K562 (cell line): ENCODE results near the gene PITPNC1. TPM values are rescaled to one million over a fixed set of nuclear protein-coding genes. Genes with fewer than 3 reads are reported as not detected.

Source experiments
- ATAC-seq: fragments of 200-7000 bp; cut with Tn5 transposase; 3 replicates; pipeline ENCODE4 v1.9.1; 2020; ENCODE audit warnings: moderate library complexity
- BruUV-seq: library from RNA; stranded (reverse); fragments of 400-500 nt; replicated peaks from 2 replicates; lab custom pipeline; 2021; lab: Mats Ljungman, UMichigan
- CTCF ChIA-PET: fragments of 300-600 bp; formaldehyde crosslinking; extraction: SDS; loops from one replicate; lab custom pipeline; 2021; ENCODE audit warnings: low intra/inter-chr PET ratio; lab: Yijun Ruan, JAX
- POLR2A ChIA-PET: fragments of 300-600, 350-650 bp; sonication (Branson Sonifier 250); formaldehyde crosslinking; extraction: SDS; loops from one replicate; lab custom pipeline; 2021; ENCODE audit warnings: antibody characterized with exemption, inconsistent platforms; lab: Yijun Ruan, JAX
- DNase-seq, 4 experiments: peaks; one replicate each; pipeline versions ENCODE4 v3.0.0 to v3.0.0-alpha.2; 2011 to 2018; ENCODE audit warnings: low spot score in 3 of 4, mixed read lengths in 3 of 4; ENCODE audit errors: extremely low read depth in 1 of 4
- FAIRE-seq: peaks from 2 replicates; lab custom pipeline; 2011; peaks lifted over from hg19 to GRCh38; lab: Jason Lieb, UNC
- H2AFZ ChIP-seq: 2 replicates; pipeline ENCODE4 v1.6.0; 2011; ENCODE audit warnings: low read depth, low read length, control low read depth, inconsistent platforms
- H3K27ac ChIP-seq: fragments of 200-600 bp; 3 replicates; pipeline ENCODE4 v1.8.0; 2011; ENCODE audit warnings: low read depth, mild to moderate bottlenecking, control low read depth, inconsistent platforms, low read length, moderate library complexity, mixed read lengths; ENCODE audit errors: extremely low read depth
- H3K27me3 ChIP-seq, 2 experiments: fragments of 300-600 bp in 1 of 2; 2 replicates in 1 of 2; 3 replicates in 1 of 2; pipeline versions ENCODE4 v1.6.0 to v1.8.0; 2011; ENCODE audit warnings: inconsistent platforms in 2 of 2, low read length in 2 of 2, mild to moderate bottlenecking in 1 of 2, mixed read lengths in 1 of 2, moderate library complexity in 1 of 2; ENCODE audit not compliant: control insufficient read depth in 2 of 2, insufficient read depth in 2 of 2
- H3K36me3 ChIP-seq: fragments of 300-600 bp; 3 replicates; pipeline ENCODE4 v1.8.0; 2011; ENCODE audit warnings: mild to moderate bottlenecking, low read length, inconsistent platforms; ENCODE audit not compliant: control insufficient read depth, insufficient read depth
- H3K4me1 ChIP-seq, 2 experiments: fragments of 200-600 bp in 1 of 2; replicated peaks in 1 of 2; 2 replicates in 1 of 2; 3 replicates in 1 of 2; pipeline versions ENCODE4 v1.5.1 to v1.8.0; 2011; ENCODE audit warnings: inconsistent platforms in 2 of 2, low read length in 2 of 2, mild to moderate bottlenecking in 1 of 2, mixed read lengths in 1 of 2, moderate library complexity in 1 of 2; ENCODE audit not compliant: control insufficient read depth in 2 of 2, insufficient read depth in 2 of 2
- H3K4me2 ChIP-seq: 2 replicates; pipeline ENCODE4 v1.6.1; 2011; ENCODE audit warnings: low read length, control low read depth, inconsistent platforms, mixed read lengths; ENCODE audit not compliant: insufficient read depth
- H3K4me3 ChIP-seq: fragments of 200-600 bp; sonication (generic), shearing (Covaris generic); 2 replicates; pipeline ENCODE4 v1.5.1; 2016; ENCODE audit warnings: control low read depth, inconsistent platforms
- H3K79me2 ChIP-seq: fragments of 200-600 bp; 3 replicates; pipeline ENCODE4 v1.8.0; 2011; ENCODE audit warnings: low read length, inconsistent platforms; ENCODE audit not compliant: control insufficient read depth, insufficient read depth
- H3K9ac ChIP-seq, 2 experiments: 2 replicates each; pipeline versions ENCODE4 v1.6.0 to v1.6.1; 2011; ENCODE audit warnings: low read depth in 2 of 2, low read length in 2 of 2, control low read depth in 1 of 2, inconsistent platforms in 1 of 2, mild to moderate bottlenecking in 1 of 2, mixed read lengths in 1 of 2; ENCODE audit not compliant: insufficient read depth in 1 of 2
- H3K9me1 ChIP-seq: one replicate; pipeline ENCODE4 v1.6.0; 2011; ENCODE audit warnings: inconsistent platforms, mild to moderate bottlenecking, low read length, moderate library complexity; ENCODE audit not compliant: control insufficient read depth, insufficient read depth
- H3K9me3 ChIP-seq: replicated peaks from 2 replicates; pipeline ENCODE4 v1.5.1; 2011; ENCODE audit warnings: low read depth, low read length, inconsistent platforms; ENCODE audit not compliant: control insufficient read depth, insufficient read depth
- H4K20me1 ChIP-seq: replicated peaks from 2 replicates; pipeline ENCODE4 v1.6.1; 2011; ENCODE audit warnings: low read length, inconsistent platforms, mixed read lengths; ENCODE audit not compliant: control insufficient read depth, insufficient read depth
- ARID1B ChIP-seq: fragments of 450-650 bp; IDR thresholded peaks from 2 replicates; pipeline ENCODE4 v1.6.1; 2016; ENCODE audit warnings: antibody characterized with exemption, mild to moderate bottlenecking, inconsistent platforms
- CTCF ChIP-seq, 3 experiments: IDR thresholded peaks in 2 of 3; conservative IDR thresholded peaks in 1 of 3; 2 replicates each; pipeline ENCODE4 v1.5.1; 2011 to 2012; ENCODE audit warnings: low read length in 3 of 3, mild to moderate bottlenecking in 3 of 3, control low read depth in 2 of 3, improper control_type of control experiment in 1 of 3, inconsistent platforms in 1 of 3, low read depth in 1 of 3, mixed read lengths in 1 of 3, moderate library complexity in 1 of 3; ENCODE audit not compliant: insufficient read depth in 2 of 3
- FUS ChIP-seq: fragments of 200-400 bp; formaldehyde crosslinking; optimal IDR thresholded peaks from 2 replicates; pipeline ENCODE3; 2017; ENCODE audit warnings: low read depth, low read length
- RBFOX2 ChIP-seq: fragments of 200-400 bp; formaldehyde crosslinking; IDR thresholded peaks from 2 replicates; pipeline ENCODE4 v1.6.1; 2017; ENCODE audit warnings: low read depth, mild to moderate bottlenecking, low read length, moderate library complexity
- REST ChIP-seq, 2 experiments: fragments of 450-650 bp; formaldehyde crosslinking in 1 of 2; IDR thresholded peaks; 2 replicates each; pipeline versions ENCODE4 v1.4.0 to v1.6.1; 2014 to 2020; ENCODE audit warnings: mild to moderate bottlenecking in 2 of 2, borderline replicate concordance in 1 of 2, low read depth in 1 of 2
- YY1 ChIP-seq, 3 experiments: IDR thresholded peaks; 2 replicates each; pipeline ENCODE4 v1.6.1; 2011; ENCODE audit warnings: low read length in 2 of 3, mild to moderate bottlenecking in 2 of 3, moderate library complexity in 2 of 3, borderline replicate concordance in 1 of 3, control low read depth in 1 of 3, low read depth in 1 of 3; ENCODE audit not compliant: insufficient read depth in 3 of 3, insufficient replicate concordance in 2 of 3, control insufficient read depth in 1 of 3, insufficient read length in 1 of 3; ENCODE audit errors: extremely low read depth in 1 of 3
- ZNF589 ChIP-seq: fragments of 200-800 bp; sonication (Bioruptor generic); IDR thresholded peaks from 2 replicates; pipeline ENCODE4 v1.6.1; 2016; ENCODE audit warnings: low read depth, missing genetic modification characterization, missing compliant biosample characterization
- ZNF766 ChIP-seq: fragments of 200-800 bp; sonication (Bioruptor generic); conservative IDR thresholded peaks from 2 replicates; pipeline ENCODE4 v1.6.1; 2016; ENCODE audit warnings: missing genetic modification characterization, missing compliant biosample characterization
- WGBS: fragments of 100-300 bp; shearing (Covaris generic); methylation state at CpG from one replicate; pipeline ENCODE4 v1.1.6; 2016; ENCODE audit warnings: low coverage, mixed read lengths; ENCODE audit not compliant: insufficient coverage; ENCODE audit errors: missing lambda C conversion rate; 5-methylcytosine and 5-hydroxymethylcytosine counted together
- in situ Hi-C: fragments of 300-500 bp; cut with MboI; formaldehyde crosslinking; loops from 4 replicates; pipeline ENCODE4 v1.15.0; 2018; ENCODE audit warnings: inconsistent platforms, mixed read lengths
- intact Hi-C: fragments of 100-400 bp; cut with micrococcal nuclease; formaldehyde crosslinking; loops from 2 replicates; pipeline ENCODE4 v1.14.2; 2022
- polyA plus RNA-seq, 8 experiments: library from polyadenylated mRNA; depleted of rRNA in 4 of 8; stranded (reverse) in 5 of 8; unstranded in 3 of 8; fragments of >200 nt; fragmentation: Nextera tagmentation in 2 of 8; fragmentation: Illumina TruSeq in 1 of 8; extraction: Ambion mirVana in 2 of 8; extraction: Trizol in 1 of 8; gene quantifications; 2 replicates each; pipeline versions ENCODE4 v1.2.1 to v1.2.3, GENCODE V29; 2011 to 2014; ENCODE audit warnings: inconsistent platforms in 1 of 8, missing spikeins in 1 of 8
- total RNA-seq, 7 experiments: library from RNA; depleted of rRNA in 6 of 7; stranded (reverse); fragments of >200 nt in 6 of 7; fragmentation: Illumina TruSeq in 2 of 7; extraction: Trizol in 2 of 7; gene quantifications; 2 replicates each; pipeline versions ENCODE4 v1.2.1 to v1.2.3, GENCODE V29; 2011 to 2021; ENCODE audit warnings: low replicate concordance in 1 of 7

Gene PITPNC1
- total and polyA plus RNA-seq, 9 of the 15 experiments (the other 6 are each of a cell fraction or from before 2014, with no cell fraction given) = 0.11 to 1.1 (median 0.65) TPM

- no peaks in the 10 kb centered on the region for H4K20me1 ChIP-seq
- H3K4me2 ChIP-seq = no peak overlapping the region
- H3K27me3 ChIP-seq = peaks cover 15 to 37% of the 10 kb centered on the region in 2 experiments; a peak in 3 of 5 replicates
- ChIA-PET POLR2A (interaction anchor here (0.6 to 1.6 kb wide), 3 partner anchors 16 to 483 kb away, joined by 3 to 4 read pairs (median 4); no protein-coding TSS in a partner anchor), CTCF (interaction anchor here (0.6 to 1.7 kb wide), 3 partner anchors 88 to 100 kb away, joined by 3 to 7 read pairs (median 5); no protein-coding TSS in a partner anchor)
- no TSS peak for BruUV-seq
- no peak overlapping the region for H3K4me3 ChIP-seq
- in situ Hi-C loops (no loop called here), intact Hi-C loops (loop anchor here (5.0 kb wide), 1 partner anchor 98 kb away; the partner anchor contains the start of gene PITPNC1)
- no peaks in the 10 kb centered on the region for H3K9me1 ChIP-seq
- no peak overlapping the region for H3K9ac ChIP-seq
- no peaks in the 10 kb centered on the region for H3K9me3 ChIP-seq
- 1% methylated on average over 23 of the region's 23 CpGs for WGBS
- H3K27ac ChIP-seq = no peak overlapping the region
- H3K79me2 ChIP-seq = no peaks in the 10 kb centered on the region
- DNase-seq (peak in 3 of 4 experiments; percentile 15 to 36 (median 18)), FAIRE-seq (peak; percentile 71), ATAC-seq (peak; percentile 67)
- no peaks in the 10 kb centered on the region for H3K36me3 ChIP-seq
- no peaks in the 10 kb centered on the region for H3K4me1 ChIP-seq
- no peak overlapping the region for H2AFZ ChIP-seq
- TF ChIP-seq CTCF (IDR thresholded peaks at IDR 0.05 in 2 of 3, conservative IDR thresholded peaks at IDR 0.05 in 1 of 3; ENCODE audit: insufficient read depth in 2 of 3, low read depth in 1 of 3, low read length in 3 of 3) (peak; percentile 68 to 75 (median 73)), YY1 (IDR thresholded peaks at IDR 0.05; ENCODE audit: borderline replicate concordance in 1 of 3, control insufficient read depth in 1 of 3, extremely low read depth in 1 of 3, insufficient read depth in 3 of 3, insufficient read length in 1 of 3, insufficient replicate concordance in 2 of 3, low read depth in 1 of 3, low read length in 2 of 3) (peak in 1 of 3 experiments; percentile 20), REST (IDR thresholded peaks at IDR 0.05; ENCODE audit: borderline replicate concordance) (peak; percentile 43; the same call in 1 of the 2 replicates), REST (CRISPR knock-in tag; IDR thresholded peaks at IDR 0.05; ENCODE audit: low read depth) (no peak), ARID1B (no peak), RBFOX2 (no peak), ZNF589 (CRISPR knock-in tag) (no peak), ZNF766 (CRISPR knock-in tag) (no peak), FUS (no peak)
Measured at GRCh38 chr17:67475161-67475937, 98.3 kb downstream of the PITPNC1 start.
